Transverse colon (tissue), 4 donors: Measurements from ENCODE around the gene HEXA. TPM values are rescaled to one million over a fixed set of nuclear protein-coding genes. Genes with fewer than 3 reads are reported as not detected.
"Not testable (repeated sequence)": the region's sequence is repeated elsewhere in the genome, so short reads cannot be mapped to it uniquely, and the experiment has no call there.

ENCODE experiments used
- DNase-seq: peaks from one replicate; pipeline ENCODE4 v3.0.0-alpha.2; 2019
- H3K27ac ChIP-seq, 4 donors: fragments of 200-600 bp; sonication (generic); 2 replicates each; pipeline ENCODE4 v1.5.1; 2016 to 2018; ENCODE audit warnings: inconsistent platforms in 4 of 4
- H3K27me3 ChIP-seq: fragments of 200-600 bp; sonication (generic); 2 replicates; pipeline ENCODE4 v1.5.1; 2017; ENCODE audit warnings: inconsistent platforms
- H3K36me3 ChIP-seq, 4 donors: fragments of 200-600 bp; sonication (generic); 2 replicates each; pipeline ENCODE4 v1.5.1; 2017 to 2019; ENCODE audit warnings: inconsistent platforms in 4 of 4
- H3K4me1 ChIP-seq, 4 donors: fragments of 200-600 bp; sonication (generic); 2 replicates each; pipeline ENCODE4 v1.5.1; 2017 to 2020; ENCODE audit warnings: inconsistent platforms in 4 of 4
- H3K4me3 ChIP-seq, 4 donors: fragments of 200-600 bp; sonication (generic); 1 replicate in 1 of 4; 2 replicates in 3 of 4; pipeline versions ENCODE4 v1.5.1 to v1.6.1; 2017 to 2019; ENCODE audit warnings: inconsistent platforms in 4 of 4
- H3K9me3 ChIP-seq, 2 donors: fragments of 200-600 bp; sonication (generic); 2 replicates each; pipeline ENCODE4 v1.5.1; 2017 to 2019; ENCODE audit warnings: inconsistent platforms in 2 of 2
- CTCF ChIP-seq, 5 experiments: fragments of 200-600 bp in 3 of 5; fragments of 450-650 bp in 2 of 5; sonication (generic) in 3 of 5; IDR thresholded peaks; 1 replicate in 2 of 5; 2 replicates in 3 of 5; pipeline ENCODE4 v1.5.1; 2016 to 2017; ENCODE audit warnings: antibody characterized with exemption in 5 of 5, inconsistent platforms in 3 of 5, mild to moderate bottlenecking in 2 of 5, moderate library complexity in 1 of 5
- EP300 ChIP-seq: sonication (generic); formaldehyde crosslinking; IDR thresholded peaks from one replicate; pipeline ENCODE4 v1.6.1; 2017; ENCODE audit warnings: antibody characterized with exemption, low read depth
- POLR2A ChIP-seq: fragments of 450-650 bp; IDR thresholded peaks from one replicate; pipeline ENCODE4 v1.6.1; 2016; ENCODE audit warnings: antibody characterized with exemption, mild to moderate bottlenecking, moderate library complexity
- POLR2AphosphoS5 ChIP-seq, 3 donors: sonication (generic); formaldehyde crosslinking; IDR thresholded peaks; one replicate each; pipeline ENCODE4 v1.6.1; 2016; ENCODE audit warnings: antibody characterized with exemption in 3 of 3
- WGBS, 2 donors: methylation state at CpG; one replicate each; pipeline ENCODE4 v1.1.5; 2018; ENCODE audit warnings: low coverage in 1 of 2; 5-methylcytosine and 5-hydroxymethylcytosine counted together
- in situ Hi-C, 4 donors: fragments of 200-750 bp; cut with MboI; loops; one replicate each; pipeline versions ENCODE4 v1.15.0 to v1.15.1; 2017; ENCODE audit warnings: low sequenced_read_pairs in 3 of 4, low pct_ligation_motif_present in 1 of 4, low pct_unique_long_range_greater_than_20kb in 1 of 4
- intact Hi-C: fragments of 100-400 bp; cut with DNase I; formaldehyde crosslinking; loops from one replicate; pipeline ENCODE4 v1.15.1; 2023; ENCODE audit warnings: low total_unique reads
- total RNA-seq, 4 donors: library from RNA; depleted of rRNA; stranded (reverse); fragments of >200 nt; gene quantifications; one replicate each; pipeline ENCODE4 v1.1.0, GENCODE V29; 2016

HEXA gene
- total RNA-seq, 4 donors from 2014 or later, result 19.9 to 69.9 (median 50.9) TPM

GRCh38 chr15:72397796-72398588 is 22.2 kb upstream of the HEXA start, which contains the start of gene TMEM202:
TMEM202 (plus strand) TSS chr15:72398305; CDS start chr15:72398327, 22 bp downstream.
- no peaks in the 10 kb centered on the region for H3K4me1 ChIP-seq
- H3K27me3 ChIP-seq, result peaks cover 2% of the 10 kb centered on the region
- in situ Hi-C loops (no loop called here), intact Hi-C loops (no loop called here)
- WGBS, 2 donors, result 73 to 90% methylated on average over 2 to 4 of the region's 4 CpGs
- no peak within 1 kb of the TSS for H3K27ac ChIP-seq
- no peaks in the 10 kb centered on the region for H3K36me3 ChIP-seq
- no peak within 1 kb of the TSS for H3K4me3 ChIP-seq
- no peak for DNase-seq
- H3K9me3 ChIP-seq, result no peaks in the 10 kb centered on the region
- TF ChIP-seq POLR2AphosphoS5 (IDR thresholded peaks at IDR 0.05) (no peak), POLR2A (no peak), EP300 (no peak), CTCF (IDR thresholded peaks at IDR 0.05) (no peak)

- H3K36me3 ChIP-seq, H3K27me3 ChIP-seq, in situ Hi-C loops, DNase-seq, H3K4me3 ChIP-seq, H3K27ac ChIP-seq, H3K9me3 ChIP-seq, H3K4me1 ChIP-seq, intact Hi-C loops: not testable (repeated sequence)
- no CpG with 5 or more reads among the region's 24 CpGs for WGBS, 2 donors
Observed at GRCh38 chr15:72396331-72396730, 20.5 kb upstream of the HEXA start.

DNA sequence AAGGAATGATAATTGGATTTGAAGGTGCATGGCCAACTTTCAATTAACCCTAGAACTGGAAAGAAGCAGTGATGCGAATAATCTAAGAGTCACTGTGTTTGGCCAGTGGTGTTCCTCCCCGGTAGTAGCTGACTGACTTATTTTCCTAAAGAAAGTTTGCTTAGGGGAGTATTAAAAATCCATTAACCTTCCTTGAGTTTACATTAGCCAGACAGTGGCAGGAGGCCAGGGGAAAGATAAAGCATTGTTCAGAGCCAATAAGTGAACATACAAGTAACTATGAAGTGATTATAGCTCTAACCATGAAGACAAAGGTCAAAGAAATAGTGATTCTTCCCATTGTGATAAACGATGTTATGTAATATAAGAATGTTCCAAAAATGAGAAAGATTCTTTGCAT is 13.4 kb upstream of the HEXA start:
- in situ Hi-C loops (no loop called here), intact Hi-C loops (no loop called here)
- TF ChIP-seq CTCF (IDR thresholded peaks at IDR 0.05), result no peak
- no peak for TF ChIP-seq POLR2AphosphoS5 (IDR thresholded peaks at IDR 0.05)
- TF ChIP-seq EP300, result no peak
- no peak for TF ChIP-seq POLR2A
- Histone ChIP-seq H3K27me3 (peaks cover 9% of the 10 kb centered on the region), H3K9me3 (no peaks in the 10 kb centered on the region), H3K27ac (no peak overlapping the region), H3K4me1 (no peaks in the 10 kb centered on the region), H3K36me3 (no peaks in the 10 kb centered on the region), H3K4me3 (no peak overlapping the region)
- WGBS, 2 donors, result 21 to 47% methylated on average over 3 of the region's 3 CpGs
- no peak for DNase-seq

DNA sequence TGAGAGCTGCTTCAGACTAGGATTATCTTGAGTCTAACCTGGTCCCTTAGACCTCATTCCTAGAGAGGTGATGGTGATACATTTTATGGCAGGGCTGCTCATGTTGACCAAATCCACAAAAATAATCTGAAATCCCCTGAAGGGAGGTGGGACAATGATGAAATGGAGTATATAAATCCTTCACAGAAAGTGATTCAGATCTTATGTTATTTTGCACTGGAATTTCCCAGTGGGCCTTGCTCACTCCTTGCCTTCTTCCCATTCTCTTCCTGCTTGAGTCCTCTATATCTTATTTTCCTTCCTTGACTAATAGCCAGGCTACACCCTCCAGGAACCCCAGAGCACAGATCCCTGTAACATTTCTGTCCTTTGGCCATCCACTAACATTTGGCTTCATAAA is 11.9 kb upstream of the HEXA start:
- no peak for DNase-seq
- H3K36me3 ChIP-seq, result no peaks in the 10 kb centered on the region

More for the DNA sequence above, 11.9 kb upstream of the HEXA start:
- H3K4me1 ChIP-seq, result no peaks in the 10 kb centered on the region
- TF ChIP-seq POLR2AphosphoS5 (IDR thresholded peaks at IDR 0.05), result no peak
- no peak for TF ChIP-seq POLR2A
- no peak for TF ChIP-seq EP300
- no peak for TF ChIP-seq CTCF (IDR thresholded peaks at IDR 0.05)
- in situ Hi-C loops (no loop called here), intact Hi-C loops (no loop called here)
- H3K4me3 ChIP-seq, result no peak overlapping the region
- H3K27ac ChIP-seq, result no peak overlapping the region
- peaks cover 10% of the 10 kb centered on the region for H3K27me3 ChIP-seq
- H3K9me3 ChIP-seq, result no peaks in the 10 kb centered on the region
